HG02588 (cell line): ENCODE measurements around the gene SHOX.
"Not testable (repeated sequence)": the region's sequence is repeated elsewhere in the genome, so short reads cannot be mapped to it uniquely, and the experiment has no call there.

Experiments used
- ATAC-seq: cut with Tn5 transposase; IDR thresholded peaks from one replicate; pipeline ENCODE4 v1.9.1; 2021; ENCODE audit warnings: mild to moderate bottlenecking, moderate library complexity; ENCODE audit not compliant: unreplicated experiment

The SHOX gene

GRCh38 chrX:621705-622503, 8.7 kb upstream of the SHOX start:
- no peak for ATAC-seq

GRCh38 chrX:622802-623201, 7.8 kb upstream of the SHOX start:
- not testable (repeated sequence) for ATAC-seq

GRCh38 chrX:623268-623598, 7.4 kb upstream of the SHOX start:
- no peak for ATAC-seq

- ATAC-seq: no peak
Measured at GRCh38 chrX:623599-624315, 6.8 kb upstream of the SHOX start.

GRCh38 chrX:625137-625691, 5.4 kb upstream of the SHOX start:
- no peak for ATAC-seq

GRCh38 chrX:626047-626446, 4.5 kb upstream of the SHOX start:
- not testable (repeated sequence) for ATAC-seq

- no peak for ATAC-seq
Measured at GRCh38 chrX:626745-627509, 3.7 kb upstream of the SHOX start.

GRCh38 chrX:627510-627981, 3.0 kb upstream of the SHOX start:
- no peak for ATAC-seq

GRCh38 chrX:627995-628394, 2.6 kb upstream of the SHOX start:
- ATAC-seq: no peak

GRCh38 chrX:629230-630006, 1.2 kb upstream of the SHOX start:
- no peak for ATAC-seq

GRCh38 chrX:630007-630611, 482 bp upstream of the SHOX start:
- ATAC-seq: no peak

GRCh38 chrX:631802-632365, 1.3 kb downstream of the SHOX start:
- ATAC-seq: no peak

GRCh38 chrX:632366-633042, 1.9 kb downstream of the SHOX start:
- no peak for ATAC-seq

GRCh38 chrX:633043-633984, 2.7 kb downstream of the SHOX start:
- no peak for ATAC-seq

GRCh38 chrX:633985-634958, 3.7 kb downstream of the SHOX start:
- no peak for ATAC-seq

- ATAC-seq: no peak
Measured at GRCh38 chrX:635428-636090, 5.0 kb downstream of the SHOX start.
